Lower lobe of right lung (tissue), 2 donors: ENCODE results near the gene LSAMP. TPM values are rescaled to one million over a fixed set of nuclear protein-coding genes. Genes with fewer than 3 reads are reported as not detected.

Source experiments
- ATAC-seq, 2 donors: fragments of 200-7000 bp; cut with Tn5 transposase; one replicate each; pipeline ENCODE4 v1.9.1; 2020 to 2022; ENCODE audit warnings: mild to moderate bottlenecking in 2 of 2, moderate library complexity in 2 of 2
- DNase-seq: peaks from one replicate; pipeline ENCODE4 v3.0.0-alpha.2; 2020
- H3K27ac ChIP-seq: fragments of 200-600 bp; one replicate; pipeline ENCODE4 v1.8.0; 2022
- H3K27me3 ChIP-seq: fragments of 200-600 bp; one replicate; pipeline ENCODE4 v1.8.0; 2022; ENCODE audit warnings: low read depth
- H3K36me3 ChIP-seq: fragments of 200-600 bp; one replicate; pipeline ENCODE4 v1.8.0; 2022; ENCODE audit warnings: mild to moderate bottlenecking
- H3K4me1 ChIP-seq: fragments of 200-600 bp; one replicate; pipeline ENCODE4 v1.8.0; 2022
- H3K4me3 ChIP-seq: fragments of 200-600 bp; one replicate; pipeline ENCODE4 v1.8.0; 2022; ENCODE audit warnings: mild to moderate bottlenecking
- H3K9me3 ChIP-seq: fragments of 200-600 bp; one replicate; pipeline ENCODE4 v1.8.0; 2022
- CTCF ChIP-seq: fragments of 200-600 bp; IDR thresholded peaks from one replicate; pipeline ENCODE4 v1.8.0; 2022; ENCODE audit warnings: antibody characterized with exemption, mild to moderate bottlenecking
- intact Hi-C: fragments of 100-400 bp; cut with DNase I; formaldehyde crosslinking; loops from one replicate; pipeline ENCODE4 v1.11.0; 2022
- total RNA-seq: library from RNA; stranded (reverse); fragmentation: NEBNext Ultra II Directional; extraction: Animal tissue kit (Norgen Biotek cat#: 25700); gene quantifications from one replicate; pipeline ENCODE4 v1.2.1, GENCODE V29; 2021
- donor health status: DM: no; HTN: yes; CAD: no; lungs with severe emphysema.

The LSAMP gene
- total RNA-seq, 1 donor from 2014 or later: 20.1 TPM

GRCh38 chr3:116190095-116190494 is 255.2 kb downstream of the LSAMP start:
- TF ChIP-seq CTCF: no peak
- Histone ChIP-seq H3K27ac (no peak overlapping the region), H3K4me1 (no peaks in the 10 kb centered on the region), H3K9me3 (no peaks in the 10 kb centered on the region), H3K4me3 (no peak overlapping the region), H3K36me3 (no peaks in the 10 kb centered on the region), H3K27me3 (no peaks in the 10 kb centered on the region)
- ATAC-seq: no peak
- DNase-seq: no peak
- intact Hi-C loops: no loop called here

DNA sequence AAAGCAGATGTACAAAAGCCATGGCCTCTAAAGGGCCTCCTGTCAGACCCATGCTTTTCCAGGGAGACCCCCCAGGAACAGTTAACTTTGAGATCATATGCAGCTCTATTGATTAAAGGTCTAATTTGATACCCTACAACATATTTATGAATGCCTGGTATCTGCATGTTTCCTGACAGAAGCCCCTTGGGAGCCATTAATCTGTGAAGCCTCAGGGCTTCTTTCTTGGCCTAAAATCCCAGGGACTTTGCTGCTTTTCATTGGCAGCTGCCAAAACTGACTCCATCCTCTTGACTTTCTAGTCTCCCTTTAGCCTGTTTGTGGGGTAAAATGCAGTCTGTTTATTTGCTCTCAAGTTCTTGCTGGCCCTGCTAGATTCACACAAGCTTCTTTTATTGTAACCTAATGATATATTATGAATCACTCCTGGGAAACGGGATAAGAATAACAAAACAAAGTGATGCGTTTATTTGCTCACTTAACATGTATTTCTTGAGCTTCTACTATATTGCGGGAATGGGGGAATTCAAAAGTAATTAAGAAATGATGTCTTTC is 257.0 kb downstream of the LSAMP start:
- no peak for DNase-seq
- H3K9me3 ChIP-seq: no peaks in the 10 kb centered on the region
- intact Hi-C loops: no loop called here
- no peak for TF ChIP-seq CTCF
- ATAC-seq: no peak
- no peaks in the 10 kb centered on the region for H3K36me3 ChIP-seq
- H3K27me3 ChIP-seq: no peaks in the 10 kb centered on the region
- no peak overlapping the region for H3K4me3 ChIP-seq
- no peak overlapping the region for H3K27ac ChIP-seq
- H3K4me1 ChIP-seq: no peaks in the 10 kb centered on the region

GRCh38 chr3:116186049-116186448 is 259.2 kb downstream of the LSAMP start:
- Histone ChIP-seq H3K4me3 (no peak overlapping the region), H3K27me3 (no peaks in the 10 kb centered on the region), H3K4me1 (no peaks in the 10 kb centered on the region), H3K9me3 (no peaks in the 10 kb centered on the region), H3K36me3 (no peaks in the 10 kb centered on the region), H3K27ac (no peak overlapping the region)
- no peak for DNase-seq
- intact Hi-C loops: no loop called here
- no peak for TF ChIP-seq CTCF
- ATAC-seq: no peak

GRCh38 chr3:116181159-116181558 is 264.1 kb downstream of the LSAMP start:
- no peaks in the 10 kb centered on the region for H3K9me3 ChIP-seq
- H3K27me3 ChIP-seq: no peaks in the 10 kb centered on the region
- no peaks in the 10 kb centered on the region for H3K4me1 ChIP-seq
- DNase-seq: no peak
- H3K4me3 ChIP-seq: no peak overlapping the region
- intact Hi-C loops: no loop called here
- ATAC-seq: no peak
- no peak for TF ChIP-seq CTCF
- H3K36me3 ChIP-seq: no peaks in the 10 kb centered on the region
- no peak overlapping the region for H3K27ac ChIP-seq

GRCh38 chr3:116179091-116179490 is 266.2 kb downstream of the LSAMP start:
- Histone ChIP-seq H3K27me3 (no peaks in the 10 kb centered on the region), H3K4me1 (no peaks in the 10 kb centered on the region), H3K9me3 (no peaks in the 10 kb centered on the region), H3K4me3 (no peak overlapping the region), H3K27ac (no peak overlapping the region), H3K36me3 (no peaks in the 10 kb centered on the region)
- no peak for TF ChIP-seq CTCF
- intact Hi-C loops: no loop called here
- no peak for DNase-seq
- ATAC-seq: no peak
